Liver (tissue), 9 donors: ENCODE results near the gene TSGA10. TPM values are rescaled to one million over a fixed set of nuclear protein-coding genes. Genes with fewer than 3 reads are reported as not detected.
"Not testable (repeated sequence)": the region's sequence is repeated elsewhere in the genome, so short reads cannot be mapped to it uniquely, and the experiment has no call there.

Experiments
- DNase-seq: peaks from one replicate; pipeline ENCODE4 v3.0.0-alpha.2; 2017; ENCODE audit warnings: low spot score
- H3K27ac ChIP-seq, 2 donors: one replicate each; pipeline ENCODE4 v1.7.0; 2013; ENCODE audit warnings: inconsistent platforms in 2 of 2, low read length in 2 of 2, control low read depth in 1 of 2, low read depth in 1 of 2, mild to moderate bottlenecking in 1 of 2
- H3K27me3 ChIP-seq, 4 donors: one replicate each; pipeline versions ENCODE4 v1.6.1 to v1.7.0; 2013; ENCODE audit warnings: low read length in 3 of 4, inconsistent platforms in 1 of 4, mild to moderate bottlenecking in 1 of 4, moderate library complexity in 1 of 4; ENCODE audit not compliant: control insufficient read depth in 4 of 4, insufficient read depth in 4 of 4
- H3K36me3 ChIP-seq, 4 donors: one replicate each; pipeline versions ENCODE4 v1.6.1 to v1.7.0; 2013; ENCODE audit warnings: low read length in 3 of 4, mild to moderate bottlenecking in 3 of 4, low read depth in 1 of 4, moderate library complexity in 1 of 4; ENCODE audit not compliant: control insufficient read depth in 4 of 4, insufficient read depth in 3 of 4
- H3K4me1 ChIP-seq, 4 donors: one replicate each; pipeline versions ENCODE4 v1.6.1 to v1.7.0; 2013; ENCODE audit warnings: low read length in 3 of 4, mild to moderate bottlenecking in 3 of 4, moderate library complexity in 1 of 4; ENCODE audit not compliant: control insufficient read depth in 4 of 4, insufficient read depth in 4 of 4
- H3K4me3 ChIP-seq, 3 donors: one replicate each; pipeline versions ENCODE4 v1.6.1 to v1.7.0; 2013; ENCODE audit warnings: low read length in 3 of 3, control low read depth in 1 of 3, low read depth in 1 of 3, mild to moderate bottlenecking in 1 of 3
- H3K9ac ChIP-seq, 2 donors: one replicate each; pipeline ENCODE4 v1.7.0; 2013; ENCODE audit warnings: low read length in 2 of 2, mild to moderate bottlenecking in 2 of 2, moderate library complexity in 2 of 2, control low read depth in 1 of 2, low read depth in 1 of 2
- H3K9me3 ChIP-seq, 4 donors: one replicate each; pipeline versions ENCODE4 v1.6.1 to v1.7.0; 2013; ENCODE audit warnings: low read length in 3 of 4; ENCODE audit not compliant: control insufficient read depth in 4 of 4
- ATF3 ChIP-seq: IDR thresholded peaks from 2 replicates; pipeline ENCODE4 v1.6.1; 2016; ENCODE audit warnings: antibody characterized with exemption
- CTCF ChIP-seq: fragments of 150-350 bp; IDR thresholded peaks from 2 replicates; pipeline ENCODE4 v1.5.1; 2017; ENCODE audit warnings: improper control_type of control experiment, low read depth, low read length; ENCODE audit not compliant: missing input control
- EGR1 ChIP-seq, 2 donors: IDR thresholded peaks; 2 replicates each; pipeline ENCODE4 v1.6.1; 2016 to 2018; ENCODE audit warnings: antibody characterized with exemption in 2 of 2, low read depth in 2 of 2
- FOXA2 ChIP-seq: IDR thresholded peaks from 2 replicates; pipeline ENCODE4 v1.6.1; 2016; ENCODE audit warnings: antibody characterized with exemption
- GABPA ChIP-seq, 2 donors: IDR thresholded peaks in 1 of 2; conservative IDR thresholded peaks in 1 of 2; 2 replicates each; pipeline ENCODE4 v1.6.1; 2016; ENCODE audit warnings: antibody characterized with exemption in 2 of 2, mild to moderate bottlenecking in 1 of 2, moderate library complexity in 1 of 2
- HNF4A ChIP-seq, 2 donors: conservative IDR thresholded peaks; 2 replicates each; pipeline ENCODE4 v1.6.1; 2016; ENCODE audit warnings: antibody characterized with exemption in 2 of 2, mild to moderate bottlenecking in 2 of 2
- HNF4G ChIP-seq: IDR thresholded peaks from 2 replicates; pipeline ENCODE4 v1.6.1; 2016; ENCODE audit warnings: antibody characterized with exemption
- JUND ChIP-seq, 2 donors: IDR thresholded peaks; 2 replicates each; pipeline ENCODE4 v1.6.1; 2016; ENCODE audit warnings: antibody characterized with exemption in 2 of 2
- MAX ChIP-seq: IDR thresholded peaks from 2 replicates; pipeline ENCODE4 v1.6.1; 2016; ENCODE audit warnings: antibody characterized with exemption
- NR2F2 ChIP-seq: IDR thresholded peaks from 2 replicates; pipeline ENCODE4 v1.6.1; 2016; ENCODE audit warnings: antibody characterized with exemption
- RAD21 ChIP-seq, 2 donors: IDR thresholded peaks; 2 replicates each; pipeline ENCODE4 v1.6.1; 2016; ENCODE audit warnings: antibody characterized with exemption in 2 of 2, mild to moderate bottlenecking in 2 of 2
- REST ChIP-seq: IDR thresholded peaks from 2 replicates; pipeline ENCODE4 v1.6.1; 2016; ENCODE audit warnings: antibody characterized with exemption, mild to moderate bottlenecking
- RXRA ChIP-seq, 2 donors: IDR thresholded peaks; 2 replicates each; pipeline ENCODE4 v1.6.1; 2017 to 2018; ENCODE audit warnings: antibody characterized with exemption in 2 of 2, mild to moderate bottlenecking in 1 of 2
- SP1 ChIP-seq: IDR thresholded peaks from 2 replicates; pipeline ENCODE4 v1.6.1; 2018; ENCODE audit warnings: antibody characterized with exemption, mild to moderate bottlenecking
- TAF1 ChIP-seq: conservative IDR thresholded peaks from 2 replicates; pipeline ENCODE4 v1.6.1; 2016; ENCODE audit warnings: antibody characterized with exemption, mild to moderate bottlenecking
- WGBS: extraction: QIAGEN DNeasy Blood & Tissue Kit; methylation state at CpG from one replicate; pipeline ENCODE4 v1.1.7; 2013; 5-methylcytosine and 5-hydroxymethylcytosine counted together
- polyA plus RNA-seq, 2 donors: library from polyadenylated mRNA; stranded (reverse) in 1 of 2; unstranded in 1 of 2; fragments of 200-250 nt in 1 of 2; fragments of >200 nt in 1 of 2; fragmentation: Nextera tagmentation in 1 of 2; extraction: Ambion mirVana in 1 of 2; gene quantifications; one replicate each; pipeline versions ENCODE4 v1.2.1 to v1.2.3, GENCODE V29; 2013 to 2015
- total RNA-seq, 2 donors: library from RNA; depleted of rRNA; stranded (reverse); fragments of >200 nt; gene quantifications; one replicate each; pipeline ENCODE4 v1.2.3, GENCODE V29; 2014
- donor health status: healthy.
- donor health status: healthy.
- donor health status: healthy.
- donor health status: healthy.
- donor health status: healthy.

The TSGA10 gene
- total and polyA plus RNA-seq, 4 donors = 0.93 to 4.4 (median 3.8) TPM

- WGBS = 98% methylated on average over 4 of the region's 4 CpGs
- not testable (repeated sequence) for H3K27ac ChIP-seq, H3K9ac ChIP-seq, H3K27me3 ChIP-seq, H3K4me1 ChIP-seq, H3K9me3 ChIP-seq, DNase-seq, H3K4me3 ChIP-seq
- H3K36me3 ChIP-seq = peaks cover 5 to 43% (median 23%) of the 10 kb centered on the region in 4 donors
These were observed 37.6 kb upstream of the TSGA10 start for GRCh38 chr2:99192364-99192763.

- Histone ChIP-seq H3K27me3 (no peaks in the 10 kb centered on the region), H3K9ac (no peak overlapping the region), H3K27ac (no peak overlapping the region), H3K9me3 (no peaks in the 10 kb centered on the region), H3K36me3 (peaks cover 1 to 32% (median 11%) of the 10 kb centered on the region in 4 donors), H3K4me1 (no peaks in the 10 kb centered on the region), H3K4me3 (no peak overlapping the region)
- TF ChIP-seq JUND (IDR thresholded peaks at IDR 0.05) = no peak
- TF ChIP-seq EGR1 (IDR thresholded peaks at IDR 0.05; ENCODE audit: low read depth in 2 of 2) = no peak
- no peak for TF ChIP-seq RAD21 (IDR thresholded peaks at IDR 0.05)
- TF ChIP-seq ATF3 = no peak
- no peak for TF ChIP-seq SP1
- WGBS = 91% methylated on average over 1 of the region's 1 CpG
- no peak for DNase-seq
These were observed 35.8 kb upstream of the TSGA10 start for GRCh38 chr2:99190548-99190947.

GRCh38 chr2:99188357-99188756, 33.6 kb upstream of the TSGA10 start:
- Histone ChIP-seq H3K9ac (no peak overlapping the region), H3K36me3 (peaks cover 0 to 26% (median 7%) of the 10 kb centered on the region in 4 donors), H3K4me1 (peaks cover 0 to 2% (median 0%) of the 10 kb centered on the region in 4 donors), H3K27ac (no peak overlapping the region), H3K27me3 (no peaks in the 10 kb centered on the region), H3K4me3 (no peak overlapping the region), H3K9me3 (no peaks in the 10 kb centered on the region)
- no peak for TF ChIP-seq GABPA (IDR thresholded peaks at IDR 0.05 in 1 of 2, conservative IDR thresholded peaks at IDR 0.05 in 1 of 2)
- no peak for TF ChIP-seq NR2F2
- no peak for TF ChIP-seq EGR1 (IDR thresholded peaks at IDR 0.05; ENCODE audit: low read depth in 2 of 2)
- no peak for TF ChIP-seq RXRA (IDR thresholded peaks at IDR 0.05)
- TF ChIP-seq HNF4A (conservative IDR thresholded peaks at IDR 0.05) = no peak
- TF ChIP-seq CTCF = no peak
- TF ChIP-seq JUND (IDR thresholded peaks at IDR 0.05) = no peak
- no peak for DNase-seq
- WGBS = 95% methylated on average over 3 of the region's 3 CpGs

- Histone ChIP-seq H3K4me1 (peaks cover 2 to 12% (median 7%) of the 10 kb centered on the region in 4 donors), H3K27me3 (no peaks in the 10 kb centered on the region), H3K36me3 (peaks cover 0 to 22% (median 7%) of the 10 kb centered on the region in 4 donors), H3K27ac (no peak overlapping the region), H3K9ac (no peak overlapping the region), H3K4me3 (no peak overlapping the region), H3K9me3 (no peaks in the 10 kb centered on the region)
- DNase-seq = no peak
- no peak for TF ChIP-seq EGR1 (IDR thresholded peaks at IDR 0.05; ENCODE audit: low read depth in 2 of 2)
- no peak for TF ChIP-seq TAF1
- no peak for TF ChIP-seq GABPA (IDR thresholded peaks at IDR 0.05 in 1 of 2, conservative IDR thresholded peaks at IDR 0.05 in 1 of 2)
- no peak for TF ChIP-seq RXRA (IDR thresholded peaks at IDR 0.05)
- TF ChIP-seq CTCF = no peak
- no peak for TF ChIP-seq FOXA2
- TF ChIP-seq MAX = no peak
- TF ChIP-seq REST = no peak
- TF ChIP-seq JUND (IDR thresholded peaks at IDR 0.05) = no peak
- TF ChIP-seq RAD21 (IDR thresholded peaks at IDR 0.05) = no peak
- TF ChIP-seq HNF4G = no peak
- TF ChIP-seq SP1 = no peak
These were observed 32.3 kb upstream of the TSGA10 start for GRCh38 chr2:99187011-99187410.
